CD4-positive, alpha-beta T cell (primary cell): ENCODE measurements around the gene DIMT1. TPM values are rescaled to one million over a fixed set of nuclear protein-coding genes. Genes with fewer than 3 reads are reported as not detected.

ENCODE experiments used
- ATAC-seq: fragments of 200-7000 bp; cut with Tn5 transposase; one replicate; pipeline ENCODE4 v1.10.0; 2022; ENCODE audit warnings: mild to moderate bottlenecking; ENCODE audit not compliant: poor library complexity
- CTCF ChIA-PET: fragments of 350-600 bp; sonication (Branson Sonifier 250); formaldehyde crosslinking; loops from one replicate; lab custom pipeline; 2021; ENCODE audit warnings: antibody characterized with exemption, inconsistent platforms; lab: Charles Lee
- POLR2A ChIA-PET: fragments of 350-600 bp; sonication (Branson Sonifier 250); formaldehyde crosslinking; loops from one replicate; lab custom pipeline; 2021; ENCODE audit warnings: antibody characterized with exemption, inconsistent platforms; lab: Charles Lee
- DNase-seq, 14 experiments: peaks; one replicate each; pipeline ENCODE4 v3.0.0-alpha.2; 2013 to 2020; ENCODE audit warnings: mixed read lengths in 2 of 14
- H3K27ac ChIP-seq, 2 donors: one replicate each; pipeline versions ENCODE4 v1.5.1 to v1.7.0; 2013; ENCODE audit warnings: low read length in 2 of 2, low read depth in 1 of 2, mild to moderate bottlenecking in 1 of 2
- H3K27me3 ChIP-seq, 2 experiments: 1 replicate in 1 of 2; 2 replicates in 1 of 2; pipeline versions ENCODE4 v1.6.1 to v1.7.0; 2013; ENCODE audit warnings: low read length in 2 of 2, control low read depth in 1 of 2, mild to moderate bottlenecking in 1 of 2, moderate library complexity in 1 of 2; ENCODE audit not compliant: insufficient read depth in 2 of 2, control insufficient read depth in 1 of 2
- H3K36me3 ChIP-seq: one replicate; pipeline ENCODE4 v1.6.1; 2013; ENCODE audit warnings: low read length, control low read depth; ENCODE audit not compliant: insufficient read depth
- H3K4me1 ChIP-seq: one replicate; pipeline ENCODE4 v1.6.1; 2013; ENCODE audit warnings: low read length, control low read depth; ENCODE audit not compliant: insufficient read depth
- H3K4me3 ChIP-seq: one replicate; pipeline ENCODE4 v1.5.1; 2013; ENCODE audit warnings: mild to moderate bottlenecking, low read length, moderate library complexity
- H3K9me3 ChIP-seq, 2 experiments: 1 replicate in 1 of 2; 2 replicates in 1 of 2; pipeline versions ENCODE4 v1.6.1 to v1.7.0; 2013; ENCODE audit warnings: low read length in 2 of 2, mild to moderate bottlenecking in 2 of 2, control low read depth in 1 of 2, moderate library complexity in 1 of 2; ENCODE audit not compliant: control insufficient read depth in 1 of 2, insufficient read depth in 1 of 2
- H3K27ac Mint-ChIP-seq: one replicate; pipeline ENCODE4 v1.8.0; 2020; ENCODE audit warnings: mixed read lengths
- H3K27me3 Mint-ChIP-seq: one replicate; pipeline ENCODE4 v1.8.0; 2021; ENCODE audit warnings: mixed read lengths
- H3K36me3 Mint-ChIP-seq: one replicate; pipeline ENCODE4 v1.8.0; 2021; ENCODE audit warnings: low read depth, mixed read lengths
- H3K4me1 Mint-ChIP-seq: one replicate; pipeline ENCODE4 v1.8.0; 2021; ENCODE audit warnings: low read depth, mixed read lengths
- H3K4me3 Mint-ChIP-seq: one replicate; pipeline ENCODE4 v1.8.0; 2020; ENCODE audit warnings: mild to moderate bottlenecking, mixed read lengths
- H3K9me3 Mint-ChIP-seq: one replicate; pipeline ENCODE4 v1.8.0; 2020; ENCODE audit warnings: mixed read lengths
- intact Hi-C, 2 experiments: fragments of 100-400 bp; cut with DNase I in 1 of 2; cut with micrococcal nuclease in 1 of 2; formaldehyde crosslinking; loops; one replicate each; pipeline versions ENCODE4 v1.15.1 to v1.9.0; 2023 to 2025; cut with DNase I, micrococcal nuclease
- total RNA-seq, 174 experiments: library from RNA in 2 of 174; stranded (reverse) in 2 of 174; gene quantifications; one replicate each; pipeline ENCODE4 v1.2.3 and lab custom pipeline; 2021 to 2026
- TF ChIP-seq, protein P1 (sequence below): fragments of 200-600 bp; IDR thresholded peaks from one replicate; pipeline ENCODE4 v1.8.0; 2022; ENCODE audit warnings: antibody characterized with exemption, mild to moderate bottlenecking

DIMT1 gene
- total RNA-seq, 2 experiments from 2014 or later: 19.9 to 20.5 TPM

DNA sequence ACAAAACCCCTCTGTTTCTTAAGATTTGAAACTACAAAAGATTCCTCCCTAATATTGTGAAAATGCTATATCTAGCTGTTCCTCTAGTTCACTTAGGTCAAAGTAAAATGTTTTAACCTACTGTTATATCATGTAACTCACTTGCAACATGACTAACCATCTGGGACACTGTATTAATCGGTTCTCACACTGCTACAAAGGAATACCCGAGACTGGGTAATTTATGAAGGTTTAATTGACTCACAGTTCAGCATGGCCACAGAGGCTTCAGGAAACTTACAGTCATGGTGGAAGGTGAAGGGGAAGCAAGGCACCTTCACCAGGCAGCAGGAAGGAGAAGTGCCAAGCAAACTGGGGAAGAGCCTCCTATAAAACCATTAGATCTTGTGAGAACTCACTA, 34.7 kb downstream of the DIMT1 start:
- Mint-ChIP-seq H3K36me3 (peaks cover 74% of the 10 kb centered on the region), H3K27ac (peak overlapping the region; percentile 76), H3K9me3 (no peaks in the 10 kb centered on the region), H3K4me1 (no peaks in the 10 kb centered on the region), H3K4me3 (no peak overlapping the region), H3K27me3 (no peaks in the 10 kb centered on the region)
- no peaks in the 10 kb centered on the region for H3K27me3 ChIP-seq
- TF ChIP-seq, protein P1, sequence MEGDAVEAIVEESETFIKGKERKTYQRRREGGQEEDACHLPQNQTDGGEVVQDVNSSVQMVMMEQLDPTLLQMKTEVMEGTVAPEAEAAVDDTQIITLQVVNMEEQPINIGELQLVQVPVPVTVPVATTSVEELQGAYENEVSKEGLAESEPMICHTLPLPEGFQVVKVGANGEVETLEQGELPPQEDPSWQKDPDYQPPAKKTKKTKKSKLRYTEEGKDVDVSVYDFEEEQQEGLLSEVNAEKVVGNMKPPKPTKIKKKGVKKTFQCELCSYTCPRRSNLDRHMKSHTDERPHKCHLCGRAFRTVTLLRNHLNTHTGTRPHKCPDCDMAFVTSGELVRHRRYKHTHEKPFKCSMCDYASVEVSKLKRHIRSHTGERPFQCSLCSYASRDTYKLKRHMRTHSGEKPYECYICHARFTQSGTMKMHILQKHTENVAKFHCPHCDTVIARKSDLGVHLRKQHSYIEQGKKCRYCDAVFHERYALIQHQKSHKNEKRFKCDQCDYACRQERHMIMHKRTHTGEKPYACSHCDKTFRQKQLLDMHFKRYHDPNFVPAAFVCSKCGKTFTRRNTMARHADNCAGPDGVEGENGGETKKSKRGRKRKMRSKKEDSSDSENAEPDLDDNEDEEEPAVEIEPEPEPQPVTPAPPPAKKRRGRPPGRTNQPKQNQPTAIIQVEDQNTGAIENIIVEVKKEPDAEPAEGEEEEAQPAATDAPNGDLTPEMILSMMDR: no peak
- CTCF ChIA-PET: interaction anchor here (1.1 kb wide), 1 partner anchor 17 kb away, joined by 3 read pairs; no protein-coding TSS in a partner anchor
- H3K4me1 ChIP-seq: no peaks in the 10 kb centered on the region
- H3K4me3 ChIP-seq: no peak overlapping the region
- POLR2A ChIA-PET: no interaction called here
- intact Hi-C loops: no loop called here
- no peaks in the 10 kb centered on the region for H3K9me3 ChIP-seq
- no peak for ATAC-seq
- DNase-seq: no peak
- H3K36me3 ChIP-seq: peaks cover 70% of the 10 kb centered on the region
- H3K27ac ChIP-seq: no peak overlapping the region

DNA sequence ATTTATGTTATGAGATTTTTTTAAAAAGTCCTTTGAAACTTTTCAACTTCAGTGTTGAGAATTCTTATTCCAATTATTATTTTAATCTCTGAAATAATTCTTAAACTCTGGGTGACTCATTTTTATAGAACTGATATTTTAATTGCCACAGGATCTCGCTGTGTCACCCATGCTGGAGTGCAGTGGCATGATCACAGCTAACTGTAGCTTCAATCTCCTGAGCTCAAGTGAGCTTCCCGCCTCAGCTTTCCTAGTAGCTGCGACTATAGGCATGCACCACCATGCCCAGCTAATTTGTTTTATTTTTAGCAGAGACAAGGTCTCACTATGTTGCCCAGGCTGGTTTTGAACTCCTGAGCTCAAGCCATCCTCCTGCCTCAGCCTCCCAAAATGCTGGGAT, 41.0 kb downstream of the DIMT1 start:
- POLR2A ChIA-PET: interaction anchor here (1.2 kb wide), 1 partner anchor 25 kb away, joined by 3 read pairs; no protein-coding TSS in a partner anchor
- no peaks in the 10 kb centered on the region for H3K9me3 Mint-ChIP-seq
- H3K27me3 Mint-ChIP-seq: no peaks in the 10 kb centered on the region
- peaks cover 76% of the 10 kb centered on the region for H3K36me3 Mint-ChIP-seq
- no peaks in the 10 kb centered on the region for H3K27me3 ChIP-seq
- no peak overlapping the region for H3K4me3 ChIP-seq
- no peaks in the 10 kb centered on the region for H3K4me1 Mint-ChIP-seq
- H3K36me3 ChIP-seq: peaks cover 73% of the 10 kb centered on the region
- TF ChIP-seq, protein P1: no peak
- H3K27ac ChIP-seq: no peak overlapping the region
- no peak for ATAC-seq
- CTCF ChIA-PET: no interaction called here
- no peak overlapping the region for H3K4me3 Mint-ChIP-seq
- intact Hi-C loops: loop anchor here in 1 of 2 experiments (5.0 kb wide), 1 partner anchor 35 kb away; no protein-coding TSS in a partner anchor
- DNase-seq: no peak
- no peaks in the 10 kb centered on the region for H3K4me1 ChIP-seq
- no peaks in the 10 kb centered on the region for H3K9me3 ChIP-seq
- no peak overlapping the region for H3K27ac Mint-ChIP-seq

DNA sequence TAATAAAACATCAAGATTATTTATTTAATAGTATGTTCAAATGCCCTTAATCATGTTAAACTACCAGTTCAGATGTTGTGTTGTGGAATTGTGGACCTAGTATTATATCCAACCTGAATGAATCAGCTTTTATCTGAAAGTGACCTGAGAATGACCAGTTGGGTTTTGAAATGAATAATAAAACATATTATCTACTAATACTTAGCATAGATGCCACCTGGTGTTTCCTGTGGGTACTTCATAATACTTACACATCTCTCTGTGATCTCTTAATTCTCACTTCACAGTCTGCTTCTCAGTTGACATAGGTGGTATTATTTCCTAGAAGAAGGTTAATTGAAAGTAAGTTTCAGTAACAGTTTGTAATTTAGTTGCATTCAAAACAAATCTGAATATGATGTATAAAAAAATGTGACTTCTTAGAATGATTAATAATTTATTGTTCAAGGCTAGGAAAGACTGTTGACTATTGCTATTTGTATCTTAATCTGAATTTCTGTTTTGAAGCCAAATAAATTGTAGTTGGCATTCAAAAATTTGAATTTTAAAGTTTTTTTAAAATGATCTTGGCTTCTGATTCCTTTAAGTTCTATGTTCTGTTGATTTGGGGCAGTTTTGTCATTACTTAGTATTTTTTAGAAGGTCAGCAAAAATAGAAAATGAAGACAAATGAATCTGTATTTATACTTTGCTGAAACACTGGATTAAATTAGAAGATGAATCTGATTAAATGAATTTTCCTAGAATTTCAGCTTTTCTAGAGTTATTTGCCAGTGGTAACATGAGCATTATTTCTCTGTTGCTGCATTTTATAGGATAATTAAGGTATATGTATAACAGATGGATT, 49.5 kb downstream of the DIMT1 start:
- Mint-ChIP-seq H3K36me3 (peaks cover 92% of the 10 kb centered on the region), H3K27me3 (no peaks in the 10 kb centered on the region)
- DNase-seq: peak in 4 of 14 experiments; percentile 47 to 75 (median 72)

More for the DNA sequence above, 49.5 kb downstream of the DIMT1 start:
- no peak overlapping the region for H3K4me3 ChIP-seq
- H3K36me3 ChIP-seq: peaks cover 66% of the 10 kb centered on the region
- no peaks in the 10 kb centered on the region for H3K4me1 ChIP-seq
- H3K9me3 ChIP-seq: no peaks in the 10 kb centered on the region
- ChIA-PET POLR2A (interaction anchor here (1.0 kb wide), 1 partner anchor 48 kb away, joined by 4 read pairs; the partner anchor contains the start of gene KIF2A), CTCF (no interaction called here)
- Mint-ChIP-seq H3K4me3 (no peak overlapping the region), H3K27ac (peak overlapping the region; percentile 70), H3K4me1 (peaks cover 7% of the 10 kb centered on the region), H3K9me3 (no peaks in the 10 kb centered on the region)
- TF ChIP-seq, protein P1: peak; percentile 84
- intact Hi-C loops: loop anchor here (1.0 to 2.0 kb wide), 3 partner anchors 62 to 129 kb away; no protein-coding TSS in a partner anchor
- H3K27me3 ChIP-seq: no peaks in the 10 kb centered on the region
- no peak overlapping the region for H3K27ac ChIP-seq
- ATAC-seq: peak; percentile 67
